GM18517 (cell line): ENCODE measurements around the gene GPC3.

Experiments
- ATAC-seq: cut with Tn5 transposase; IDR thresholded peaks from one replicate; pipeline ENCODE4 v1.9.1; 2021; ENCODE audit warnings: mild to moderate bottlenecking, moderate library complexity; ENCODE audit not compliant: unreplicated experiment

Gene GPC3

DNA sequence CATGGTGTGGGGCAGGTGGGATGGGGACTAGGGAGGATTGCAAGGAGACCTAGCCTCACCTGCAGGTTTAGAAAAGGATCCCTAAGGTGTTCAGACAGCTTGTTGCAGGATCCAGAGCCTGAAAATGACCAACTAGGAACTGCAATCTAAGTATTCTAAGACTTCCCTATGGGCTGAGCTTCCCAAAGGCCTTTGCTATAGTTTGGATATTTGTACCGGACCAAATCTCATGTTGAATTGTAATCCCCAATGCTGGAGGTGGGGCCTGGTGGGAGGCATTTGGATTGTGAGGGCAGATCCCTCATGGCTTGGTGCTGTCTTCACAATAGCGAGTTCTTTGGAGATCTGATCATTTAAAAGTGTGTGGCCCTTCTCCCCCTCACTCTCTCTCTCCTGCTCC, 52.1 kb downstream of the GPC3 start:
- no peak for ATAC-seq

DNA sequence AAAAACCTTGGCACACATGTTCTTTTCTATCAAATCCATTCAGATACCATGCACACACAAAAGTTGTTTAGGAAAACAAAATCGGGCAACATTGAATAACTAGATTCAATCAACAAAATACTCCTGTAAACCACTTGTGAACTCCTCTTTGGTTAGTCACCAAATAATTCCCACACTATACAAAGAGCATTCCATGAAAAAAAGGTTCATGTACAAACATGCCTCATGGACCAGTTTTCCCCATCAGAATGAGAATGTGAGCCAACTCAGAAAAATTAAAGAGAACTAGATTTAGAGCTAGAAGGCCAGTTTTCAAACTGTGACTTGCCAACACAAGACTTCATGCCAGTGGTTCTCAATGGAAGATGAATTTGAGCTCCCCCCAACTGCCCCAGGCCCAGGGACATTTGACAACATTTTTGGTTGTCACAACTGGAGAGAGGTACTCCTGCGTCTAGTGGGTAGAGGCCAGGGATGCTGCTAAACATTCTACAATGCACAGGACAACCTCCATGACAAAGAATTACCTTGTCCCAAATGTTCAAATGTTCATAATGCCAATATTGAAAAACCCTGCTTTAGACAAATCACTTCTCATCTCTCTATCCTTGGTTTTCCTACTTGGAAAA, 55.4 kb downstream of the GPC3 start:
- ATAC-seq = no peak

DNA sequence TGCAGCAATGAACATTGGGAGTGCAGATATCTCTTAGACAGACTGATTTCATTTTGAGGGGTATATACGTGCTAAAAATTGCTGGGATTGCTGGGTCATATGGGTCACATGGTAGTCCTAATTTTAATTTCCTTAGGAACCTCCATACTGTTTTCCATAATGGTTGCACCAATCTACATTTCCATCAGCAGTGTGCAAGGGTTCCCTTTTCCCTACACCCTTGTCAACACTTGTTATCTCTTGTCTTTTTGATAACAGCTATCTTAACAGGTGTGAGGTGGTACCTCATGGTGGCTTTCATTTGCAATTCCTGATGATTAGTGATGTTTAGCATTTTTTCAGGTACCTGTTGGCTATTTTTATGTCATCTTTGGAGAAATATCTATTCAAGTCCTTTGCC, 57.0 kb downstream of the GPC3 start:
- ATAC-seq = no peak

DNA sequence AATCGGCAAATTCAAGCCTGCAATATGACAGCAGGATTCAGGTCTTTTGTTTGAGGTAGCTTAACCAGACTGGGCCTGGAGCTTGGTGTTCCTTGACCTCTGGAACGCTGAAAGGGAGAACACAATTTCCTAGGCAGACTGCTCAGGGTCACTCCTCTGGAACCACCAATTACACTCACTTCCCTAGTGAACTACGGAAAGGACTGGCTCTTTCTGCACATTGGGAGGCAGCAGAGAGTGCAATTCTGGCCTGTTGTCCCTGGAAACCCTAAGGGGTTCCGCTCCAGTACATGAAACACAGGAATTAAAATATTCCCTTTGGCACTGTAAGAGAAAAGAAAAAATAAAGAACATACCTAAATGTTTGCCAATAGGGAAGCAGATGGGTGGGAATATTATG, 58.6 kb downstream of the GPC3 start:
- no peak for ATAC-seq

DNA sequence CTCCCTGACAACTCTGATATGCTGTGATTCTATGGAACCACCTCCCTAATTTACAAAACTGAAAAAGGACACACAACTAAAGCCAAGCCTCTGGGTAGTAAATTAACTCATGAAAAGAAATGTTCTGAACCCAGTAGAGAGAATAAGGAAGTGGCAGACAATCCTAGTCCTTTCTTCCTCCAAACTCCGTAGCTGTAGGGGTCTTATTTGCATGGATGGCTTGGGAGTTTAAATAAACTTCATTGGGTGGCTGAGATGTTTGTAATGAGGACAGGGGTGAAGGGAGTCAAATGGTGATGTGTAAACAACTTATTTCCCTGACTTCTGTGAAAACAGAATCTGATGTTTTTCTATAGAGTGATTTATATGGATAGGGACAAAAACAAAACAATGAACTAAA, 59.3 kb downstream of the GPC3 start:
- ATAC-seq = no peak

DNA sequence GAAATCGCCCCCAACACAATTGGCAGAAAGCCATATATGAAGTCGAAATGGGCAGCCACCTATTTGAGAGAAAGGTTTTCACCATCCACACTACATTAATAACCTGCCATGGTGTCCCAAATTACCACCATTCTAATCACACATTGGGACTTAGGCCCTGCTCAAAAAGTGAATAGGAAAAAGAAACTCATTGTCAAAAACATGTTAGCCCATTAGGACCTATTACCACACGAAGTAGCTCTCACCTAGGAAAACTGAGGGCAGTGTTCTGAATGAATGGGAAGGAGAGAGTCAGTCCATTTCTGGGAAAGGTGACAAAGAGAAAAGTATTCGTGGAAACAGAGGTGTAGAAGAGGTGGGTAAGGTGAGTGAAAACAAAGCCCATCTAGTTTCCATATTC, 60.8 kb downstream of the GPC3 start:
- ATAC-seq = no peak

DNA sequence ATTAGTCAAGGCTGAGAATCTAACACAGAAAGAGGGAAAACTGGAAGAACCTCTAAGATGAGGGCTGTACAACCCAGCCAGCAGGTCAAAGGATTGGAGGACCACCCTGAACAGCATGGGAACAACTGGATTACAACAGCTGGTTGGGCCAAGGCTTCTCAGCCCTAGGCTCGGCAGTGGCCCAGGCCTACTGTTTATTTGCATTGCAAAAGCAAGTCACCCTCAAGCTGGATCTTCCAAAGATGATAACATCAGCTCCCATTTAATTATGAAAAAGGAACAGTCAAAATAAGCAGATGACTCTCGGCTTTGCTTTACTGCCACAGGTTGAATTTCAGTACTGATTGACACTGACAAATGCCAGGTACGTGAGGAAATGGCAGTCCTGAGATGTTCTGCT, 61.8 kb downstream of the GPC3 start:
- ATAC-seq = no peak

DNA sequence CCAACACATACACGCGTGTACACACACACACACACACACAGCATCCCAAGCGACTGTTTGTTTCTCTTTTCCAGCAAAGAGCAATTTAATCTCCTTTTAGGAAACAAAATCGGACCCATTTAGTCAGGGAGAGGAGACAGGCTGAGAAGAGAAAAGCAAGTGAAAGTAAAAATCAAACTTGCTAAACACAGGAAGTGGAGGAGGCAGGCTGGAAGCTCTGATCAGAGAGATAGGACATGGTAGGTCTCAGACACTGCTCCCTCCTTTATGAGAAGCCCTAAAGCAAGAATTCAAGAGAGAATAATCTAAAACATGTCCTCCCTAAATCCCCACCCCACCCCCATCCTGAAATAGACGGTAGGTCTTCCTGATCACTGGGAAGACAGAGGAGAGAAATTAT, 62.3 kb downstream of the GPC3 start:
- peak; percentile 69 for ATAC-seq

DNA sequence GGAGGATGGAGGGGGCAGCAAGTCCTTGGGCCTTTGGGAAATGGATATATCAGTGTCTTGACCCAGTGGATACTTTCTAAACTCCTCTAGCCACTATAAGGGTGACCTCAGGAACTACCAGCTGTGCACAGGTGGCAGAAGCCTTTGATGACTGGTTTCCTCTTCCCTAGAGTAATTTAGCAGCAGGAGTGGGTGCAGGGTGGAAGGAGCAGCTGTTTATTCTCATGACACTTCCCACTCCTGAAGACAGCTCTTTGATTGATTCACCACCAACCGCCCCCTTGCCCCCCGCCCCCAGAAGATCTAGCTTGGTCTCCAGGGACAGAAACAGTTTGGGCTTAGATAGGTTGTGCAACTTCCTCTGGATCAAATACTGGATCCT, 63.0 kb downstream of the GPC3 start:
- no peak for ATAC-seq

DNA sequence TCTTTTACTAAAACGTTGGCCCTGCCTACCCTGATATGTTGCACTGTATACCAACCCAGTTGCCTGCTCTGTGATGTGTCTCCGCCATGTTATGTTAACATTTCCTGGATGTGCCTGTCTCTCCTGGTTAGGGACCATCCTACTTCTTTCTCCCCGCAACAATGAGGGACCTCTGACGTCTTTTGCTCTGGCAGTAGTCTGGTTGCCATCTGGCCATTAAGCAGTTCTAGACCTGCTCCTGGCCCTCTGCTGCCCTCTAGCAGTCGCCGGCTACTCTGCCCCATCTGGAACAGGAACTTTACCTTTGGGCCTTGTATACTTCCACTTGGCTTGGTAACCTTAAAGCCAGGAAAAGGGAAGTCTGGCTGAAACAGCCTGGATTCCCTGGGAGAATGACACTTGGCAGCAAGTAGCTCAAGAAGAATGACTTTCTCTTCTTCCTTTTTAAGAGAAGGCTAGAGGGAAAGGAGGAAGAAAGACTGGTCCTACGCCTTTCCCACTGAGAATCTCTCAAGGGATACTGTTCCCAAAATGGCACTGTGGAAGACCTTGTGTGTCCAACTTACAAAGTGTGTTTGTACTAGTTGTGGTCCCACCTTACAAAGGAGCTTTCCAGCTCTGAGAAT, 63.5 kb downstream of the GPC3 start:
- ATAC-seq = no peak

DNA sequence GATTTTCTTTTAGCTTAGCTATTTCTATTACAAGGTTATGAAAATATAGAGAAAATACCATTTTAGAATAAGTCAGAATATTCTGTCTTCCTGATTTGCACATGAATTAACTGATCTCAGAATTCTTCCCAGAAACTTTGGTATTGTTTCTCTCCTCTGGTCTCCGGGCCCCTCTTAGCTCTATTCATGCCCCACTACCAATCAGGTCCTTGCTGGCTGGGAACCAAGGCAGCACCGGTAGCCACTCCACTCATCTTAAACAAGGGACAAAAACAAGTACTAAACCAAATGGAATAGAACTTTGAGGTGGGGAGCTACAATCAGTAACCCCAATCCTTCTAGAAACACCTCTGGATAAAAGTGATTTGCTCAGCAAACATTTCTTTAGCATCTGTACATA, 64.3 kb downstream of the GPC3 start:
- ATAC-seq = no peak

DNA sequence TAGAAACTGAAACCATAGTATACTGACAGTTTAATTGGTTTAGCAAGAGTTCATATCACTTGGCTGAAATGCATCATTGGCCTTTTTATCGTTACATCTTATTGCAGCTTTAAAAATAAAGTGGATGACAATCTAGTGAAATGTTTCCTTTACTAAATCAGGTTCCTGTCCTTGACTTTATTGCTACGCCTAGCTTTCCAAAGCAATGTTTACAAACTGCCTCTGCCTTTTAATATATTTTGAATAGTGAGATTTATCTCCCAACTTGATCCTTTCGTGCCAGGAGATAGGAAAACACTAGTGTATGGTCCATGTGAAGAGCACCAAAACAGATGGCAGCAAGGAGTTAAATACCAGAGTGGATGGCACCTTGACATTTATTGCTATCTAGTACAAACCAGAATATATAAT, 67.0 kb downstream of the GPC3 start:
- ATAC-seq = no peak

DNA sequence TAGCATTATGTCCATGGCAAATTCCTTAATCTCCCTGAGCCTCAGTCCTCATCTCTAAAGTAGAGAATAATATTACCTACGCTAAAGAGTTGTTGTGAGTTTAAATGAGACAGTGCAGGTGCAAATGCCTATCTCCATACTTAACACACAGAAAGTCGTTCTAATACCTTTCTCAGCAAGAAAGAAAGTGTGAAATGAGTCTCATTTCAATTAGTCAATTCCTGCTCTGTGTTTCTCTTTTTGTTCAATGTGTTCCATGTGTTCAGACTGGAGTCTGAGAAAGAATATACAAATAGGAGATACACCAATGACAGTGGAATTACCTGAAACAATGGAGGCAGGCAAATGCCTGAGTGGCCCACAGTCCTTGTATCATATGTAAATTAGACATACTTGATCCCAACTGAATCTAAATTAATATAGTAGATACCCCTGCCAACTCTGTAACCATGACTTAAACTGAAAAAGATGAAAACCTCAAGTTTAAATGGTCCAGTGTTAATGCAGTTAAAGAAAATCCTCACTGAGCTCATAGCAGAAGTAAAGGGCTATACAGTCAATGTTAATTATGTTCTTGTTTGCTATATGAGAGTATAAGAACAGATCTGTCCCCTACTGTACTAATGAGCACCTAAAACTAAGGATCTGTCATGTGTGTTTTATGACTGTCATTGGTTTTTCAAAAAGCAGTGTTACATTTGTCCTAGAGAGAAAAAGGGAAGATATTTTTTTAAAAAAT, 68.2 kb downstream of the GPC3 start:
- ATAC-seq = no peak

DNA sequence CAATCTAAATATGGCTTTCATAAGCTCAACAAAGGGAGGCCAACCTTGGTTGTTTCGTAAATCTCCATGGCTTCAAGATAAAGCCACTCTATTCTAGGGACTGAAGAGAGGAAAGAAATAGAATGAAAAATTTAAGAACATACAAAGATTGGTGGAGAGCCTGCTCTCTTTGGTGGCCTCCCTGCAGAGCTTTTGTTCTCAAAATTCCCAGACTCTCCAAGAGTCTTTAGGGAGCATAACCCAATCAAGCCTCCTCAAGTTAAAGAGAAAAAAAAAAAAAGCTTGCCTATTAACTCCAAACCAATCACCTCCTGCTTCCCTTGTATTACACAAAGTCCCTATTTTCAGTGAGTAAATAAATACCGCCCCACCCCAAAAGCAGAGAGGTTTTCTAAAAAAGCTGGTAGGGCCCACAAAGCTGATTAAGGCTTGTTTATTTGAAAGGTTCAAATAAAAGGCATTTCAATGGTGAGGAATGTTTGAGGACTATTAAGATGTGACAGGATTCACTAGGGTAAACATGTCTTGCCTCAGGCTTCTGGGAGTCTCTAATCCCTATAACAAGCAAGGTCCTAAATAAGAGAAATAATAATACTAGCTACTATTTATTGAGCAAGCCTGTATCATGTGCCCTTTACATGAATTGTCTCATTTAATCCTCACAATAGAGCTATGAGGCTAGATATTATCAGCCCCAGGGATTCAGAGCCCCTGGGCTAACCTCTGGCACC, 71.6 kb downstream of the GPC3 start:
- ATAC-seq = no peak

DNA sequence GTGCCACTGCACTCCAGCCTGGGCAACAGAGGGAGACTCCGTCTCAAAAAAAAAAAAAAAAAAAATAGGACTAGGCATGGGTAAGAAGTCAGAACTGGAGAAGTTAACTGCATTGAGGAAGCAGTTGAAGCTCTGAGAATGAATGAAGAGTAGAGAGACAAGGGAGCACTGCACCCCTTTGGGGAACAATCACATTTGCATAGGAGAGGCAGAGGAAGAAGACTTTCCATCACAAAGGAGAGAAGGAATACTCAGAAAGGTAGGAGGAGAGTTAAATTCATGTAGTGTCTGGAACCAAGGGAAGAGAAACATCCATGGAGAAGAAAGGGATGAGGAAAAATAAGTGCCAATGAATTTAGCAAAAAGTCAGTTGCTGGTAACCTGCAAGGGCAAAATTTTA, 72.4 kb downstream of the GPC3 start:
- no peak for ATAC-seq

DNA sequence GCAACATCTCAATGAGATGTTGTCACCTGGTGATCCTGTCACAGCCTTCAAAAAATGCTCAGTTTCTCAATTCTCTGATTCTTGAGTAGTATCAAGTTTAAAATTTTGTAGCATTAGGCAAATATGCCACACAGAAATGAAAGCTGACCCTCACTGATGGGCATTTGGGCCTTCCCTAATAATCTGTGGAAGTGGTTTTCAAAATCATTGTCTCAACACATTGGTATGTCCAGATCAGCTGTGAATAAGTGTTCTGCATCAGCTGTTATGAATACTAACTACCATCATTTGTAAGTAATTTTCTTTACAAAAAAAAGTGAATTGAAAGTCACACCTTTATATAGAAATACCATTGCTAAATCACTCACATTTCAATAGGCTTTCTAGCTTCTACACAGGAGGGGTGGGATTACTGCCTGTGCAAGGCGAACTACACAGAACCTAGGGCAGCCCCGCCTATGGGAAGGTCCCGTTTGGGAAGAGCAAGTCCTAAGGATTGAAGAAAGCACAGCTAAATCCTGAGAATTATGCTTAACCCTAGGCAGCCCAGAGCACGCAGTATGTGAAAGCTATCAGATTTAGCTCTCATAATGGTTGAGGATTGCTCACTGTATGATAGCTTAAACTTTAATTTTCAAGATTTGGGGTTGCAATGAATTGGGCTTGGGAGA, 73.4 kb downstream of the GPC3 start:
- ATAC-seq = no peak

DNA sequence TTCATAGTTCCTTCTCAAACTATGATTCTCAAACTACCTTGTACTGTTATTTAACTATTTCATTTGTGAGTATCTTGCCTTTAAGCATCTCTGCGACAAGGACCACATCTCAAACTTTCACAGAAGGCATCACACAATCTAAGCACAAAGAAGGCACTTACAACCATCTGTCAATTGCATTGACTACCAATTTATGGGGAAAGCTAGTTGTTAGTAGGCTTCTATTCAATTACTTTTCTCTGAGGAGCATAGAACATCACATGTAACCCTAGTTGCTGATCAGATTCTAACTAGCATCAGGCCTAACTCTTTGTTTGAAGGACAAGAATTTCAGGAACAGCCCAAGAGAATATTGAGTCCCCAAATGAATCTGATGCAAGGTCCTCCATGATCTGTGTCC, 74.9 kb downstream of the GPC3 start:
- ATAC-seq = no peak

DNA sequence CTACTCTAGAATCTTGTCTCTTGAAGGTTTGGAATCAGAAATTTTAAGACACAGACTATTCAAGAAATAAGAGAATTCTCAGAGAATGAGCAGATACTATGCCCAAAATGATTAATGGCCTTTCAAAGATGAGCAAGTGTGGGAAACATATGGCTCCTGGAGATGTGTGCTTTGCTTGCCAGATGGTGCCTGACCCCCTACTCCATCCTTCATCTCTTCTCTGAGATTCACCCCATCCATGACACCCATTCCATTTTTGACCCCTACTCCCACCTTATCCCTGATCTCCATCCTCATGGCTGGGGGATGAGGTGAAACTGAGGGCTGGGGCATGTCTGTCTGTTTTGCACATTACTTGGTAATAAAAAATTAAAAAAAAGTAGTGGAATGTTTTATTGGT, 75.5 kb downstream of the GPC3 start:
- no peak for ATAC-seq

DNA sequence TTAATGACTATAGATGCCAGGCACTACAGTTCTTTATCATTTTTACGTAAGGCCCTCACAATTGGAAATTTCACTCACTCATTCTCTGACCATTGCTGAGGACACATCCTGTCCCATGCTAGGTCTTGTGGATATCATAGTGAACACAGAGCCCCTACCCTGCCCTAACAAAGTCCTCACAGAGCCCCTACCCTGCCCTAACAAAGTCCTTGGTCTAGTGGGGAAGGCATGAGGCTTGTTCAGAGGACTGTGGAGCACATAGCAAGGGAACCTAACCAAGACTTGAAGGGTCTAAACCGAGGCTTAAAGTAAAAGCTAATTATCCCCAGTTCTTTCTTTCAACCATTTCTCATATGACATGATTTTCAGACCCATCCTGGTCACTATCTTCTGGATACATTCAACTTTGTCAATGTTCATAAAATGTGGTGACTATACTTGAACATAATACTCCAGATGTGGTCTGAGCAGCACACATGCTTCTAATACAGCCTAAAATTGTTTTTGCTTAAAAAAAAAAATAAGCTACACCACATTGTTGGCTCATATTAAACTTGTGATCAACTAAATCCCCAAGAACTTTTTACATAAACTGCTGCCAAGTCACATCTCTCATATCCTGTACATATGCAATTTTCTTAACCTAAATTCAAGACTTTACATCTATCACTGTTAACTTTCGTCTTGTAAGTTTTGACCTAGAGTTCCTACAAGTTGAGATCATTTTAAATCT, 77.0 kb downstream of the GPC3 start:
- no peak for ATAC-seq

DNA sequence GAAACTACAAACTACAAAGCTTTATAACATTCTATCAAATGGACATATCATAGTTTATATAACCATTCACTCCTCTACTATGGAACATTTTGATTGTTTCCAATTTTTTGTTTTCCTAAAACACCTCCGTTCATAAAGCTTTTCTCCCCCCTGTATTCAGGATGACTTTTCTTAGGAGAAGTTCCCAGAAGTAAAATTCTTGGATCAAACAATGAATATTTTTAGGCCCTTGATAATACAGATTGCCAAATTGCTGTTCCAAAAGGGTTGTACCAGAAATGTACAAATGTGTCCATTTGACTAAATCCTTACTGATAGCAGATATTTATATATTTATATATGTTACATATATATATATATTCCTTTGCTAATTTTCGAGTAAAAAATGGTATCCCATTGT, 77.8 kb downstream of the GPC3 start:
- no peak for ATAC-seq

DNA sequence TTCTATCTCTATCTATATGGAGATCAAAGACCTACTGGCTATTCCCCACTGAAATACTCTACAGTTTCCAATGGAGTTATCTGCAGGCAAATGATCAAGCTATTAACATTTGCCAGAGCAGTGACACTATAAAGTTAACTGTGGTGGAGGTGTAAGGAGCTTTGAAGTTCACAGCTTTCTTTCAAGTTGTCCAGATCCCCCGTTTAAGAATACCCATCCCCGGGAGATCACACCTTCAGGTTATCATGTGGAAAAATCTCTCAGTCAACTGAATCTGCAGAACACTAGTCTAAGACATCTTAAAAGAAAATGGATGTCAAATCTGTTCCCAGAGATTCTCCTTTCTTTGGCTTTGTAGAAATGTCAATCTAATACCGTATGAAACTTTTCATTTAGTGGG, 80.1 kb downstream of the GPC3 start:
- no peak for ATAC-seq
